ENCODE data around the gene TMPRSS9.
A peak's percentile ranks its signal among the peaks of the same experiment; 100 is the strongest.

TMPRSS9 gene

GRCh38 chr19:2329149-2329478 lies 31.0 kb upstream of the TMPRSS9 start:
- no peak for TF ChIP-seq CTCF (conservative IDR thresholded peaks at IDR 0.05; ENCODE audit: control insufficient read depth, insufficient read depth, low read depth, low read length)
- H3K4me3 ChIP-seq (ENCODE audit: control insufficient read depth, low read depth, low read length) = peak overlapping the region; percentile 92
- DNase-seq (ENCODE audit: low read depth) = no peak

- TF ChIP-seq CTCF (conservative IDR thresholded peaks at IDR 0.05; ENCODE audit: control insufficient read depth, insufficient read depth, low read depth, low read length) = no peak
- no peak for DNase-seq (ENCODE audit: low read depth)
- peak overlapping the region; percentile 92 for H3K4me3 ChIP-seq (ENCODE audit: control insufficient read depth, low read depth, low read length)
Observed at GRCh38 chr19:2329501-2329916, 30.6 kb upstream of the TMPRSS9 start.

GRCh38 chr19:2330255-2330631 lies 29.8 kb upstream of the TMPRSS9 start:
- DNase-seq (ENCODE audit: low read depth) = no peak
- no peak for TF ChIP-seq CTCF (conservative IDR thresholded peaks at IDR 0.05; ENCODE audit: control insufficient read depth, insufficient read depth, low read depth, low read length)
- H3K4me3 ChIP-seq (ENCODE audit: control insufficient read depth, low read depth, low read length) = no peak overlapping the region

- no peak for DNase-seq (ENCODE audit: low read depth)
- no peak overlapping the region for H3K4me3 ChIP-seq (ENCODE audit: control insufficient read depth, low read depth, low read length)
- TF ChIP-seq CTCF (conservative IDR thresholded peaks at IDR 0.05; ENCODE audit: control insufficient read depth, insufficient read depth, low read depth, low read length) = no peak
Observed at GRCh38 chr19:2330632-2331284, 29.3 kb upstream of the TMPRSS9 start.

- H3K4me3 ChIP-seq (ENCODE audit: control insufficient read depth, low read depth, low read length) = no peak overlapping the region
- no peak for TF ChIP-seq CTCF (conservative IDR thresholded peaks at IDR 0.05; ENCODE audit: control insufficient read depth, insufficient read depth, low read depth, low read length)
- no peak for DNase-seq (ENCODE audit: low read depth)
Observed at GRCh38 chr19:2331601-2332246, 28.3 kb upstream of the TMPRSS9 start.

GRCh38 chr19:2332341-2333026 lies 27.6 kb upstream of the TMPRSS9 start:
- no peak for TF ChIP-seq CTCF (conservative IDR thresholded peaks at IDR 0.05; ENCODE audit: control insufficient read depth, insufficient read depth, low read depth, low read length)
- no peak overlapping the region for H3K4me3 ChIP-seq (ENCODE audit: control insufficient read depth, low read depth, low read length)
- no peak for DNase-seq (ENCODE audit: low read depth)
